ENCODE data around the gene NTSR2. TPM values are rescaled to one million over a fixed set of nuclear protein-coding genes. Genes with fewer than 3 reads are reported as not detected.

Gene NTSR2
- total RNA-seq, 1 donor from 2014 or later = not detected

DNA sequence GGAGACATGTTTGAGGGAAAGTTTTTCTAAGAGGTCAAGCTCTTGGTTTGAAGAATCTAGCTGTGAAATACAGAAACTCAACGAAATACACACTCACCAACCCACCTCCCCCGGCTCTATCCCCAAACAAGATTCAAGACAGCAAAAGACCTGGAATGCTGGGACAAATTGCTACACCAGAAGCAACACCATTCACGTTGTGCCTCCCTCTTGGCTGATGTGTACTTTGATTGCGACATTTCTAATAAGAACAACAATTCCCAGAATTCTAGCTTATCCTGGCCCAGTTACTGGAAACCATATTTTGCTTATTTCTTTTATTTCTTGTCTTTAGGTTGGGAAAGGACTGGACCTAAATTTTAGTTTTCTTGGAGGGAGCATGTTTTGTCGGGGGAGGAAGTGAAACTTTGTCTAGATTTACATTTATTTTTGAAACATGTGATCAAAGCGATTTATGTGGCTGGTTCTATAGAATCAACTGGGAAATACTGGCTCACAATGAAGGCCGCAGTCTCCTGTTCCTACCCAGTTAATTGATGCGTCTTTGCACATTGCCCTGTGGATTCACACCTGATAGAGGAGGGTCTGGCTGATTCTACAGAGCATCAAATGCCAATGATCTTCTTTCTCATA is 46.8 kb upstream of the NTSR2 start:
- intact Hi-C loops (cut with DNase I) = no loop called here
- TF ChIP-seq POLR2AphosphoS5 (IDR thresholded peaks at IDR 0.05; ENCODE audit: insufficient read depth in 1 of 2, low read depth in 1 of 2) = no peak
- TF ChIP-seq, protein P1, sequence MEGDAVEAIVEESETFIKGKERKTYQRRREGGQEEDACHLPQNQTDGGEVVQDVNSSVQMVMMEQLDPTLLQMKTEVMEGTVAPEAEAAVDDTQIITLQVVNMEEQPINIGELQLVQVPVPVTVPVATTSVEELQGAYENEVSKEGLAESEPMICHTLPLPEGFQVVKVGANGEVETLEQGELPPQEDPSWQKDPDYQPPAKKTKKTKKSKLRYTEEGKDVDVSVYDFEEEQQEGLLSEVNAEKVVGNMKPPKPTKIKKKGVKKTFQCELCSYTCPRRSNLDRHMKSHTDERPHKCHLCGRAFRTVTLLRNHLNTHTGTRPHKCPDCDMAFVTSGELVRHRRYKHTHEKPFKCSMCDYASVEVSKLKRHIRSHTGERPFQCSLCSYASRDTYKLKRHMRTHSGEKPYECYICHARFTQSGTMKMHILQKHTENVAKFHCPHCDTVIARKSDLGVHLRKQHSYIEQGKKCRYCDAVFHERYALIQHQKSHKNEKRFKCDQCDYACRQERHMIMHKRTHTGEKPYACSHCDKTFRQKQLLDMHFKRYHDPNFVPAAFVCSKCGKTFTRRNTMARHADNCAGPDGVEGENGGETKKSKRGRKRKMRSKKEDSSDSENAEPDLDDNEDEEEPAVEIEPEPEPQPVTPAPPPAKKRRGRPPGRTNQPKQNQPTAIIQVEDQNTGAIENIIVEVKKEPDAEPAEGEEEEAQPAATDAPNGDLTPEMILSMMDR (IDR thresholded peaks at IDR 0.05) = no peak
- no peak for TF ChIP-seq POLR2A (IDR thresholded peaks at IDR 0.05)

DNA sequence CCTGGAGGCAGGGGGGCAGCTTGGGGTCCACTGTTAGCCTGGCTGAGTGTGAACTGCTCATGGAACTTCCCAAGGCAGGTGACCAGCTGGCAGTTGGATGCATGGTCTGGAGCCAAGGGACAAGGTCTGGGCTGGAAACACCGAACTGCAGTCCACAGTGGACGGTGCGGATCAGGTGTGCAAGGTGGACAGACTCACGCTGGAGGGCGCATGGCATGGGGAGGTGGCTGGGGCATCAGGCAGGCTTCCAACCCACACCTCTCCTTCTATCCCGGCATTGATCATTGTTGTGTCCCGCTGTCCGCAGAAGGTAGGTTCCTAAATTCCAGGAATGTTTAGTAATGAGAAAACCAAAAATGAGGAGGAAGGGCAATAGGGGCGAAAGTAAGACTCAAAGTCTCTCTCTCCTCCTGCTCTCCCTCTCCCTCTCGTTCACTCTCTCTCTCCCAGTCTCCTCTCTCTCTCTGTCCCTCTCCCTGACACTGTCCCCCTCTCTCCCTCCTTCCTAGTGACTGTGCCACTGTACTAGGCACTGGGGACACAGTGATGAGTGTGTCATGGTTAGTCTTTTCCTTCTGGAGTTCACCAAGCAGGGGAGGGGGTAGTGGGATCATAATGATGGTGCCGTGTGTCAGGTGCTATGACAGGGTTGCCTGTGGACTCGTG is 46.1 kb upstream of the NTSR2 start:
- no peak overlapping the region for H3K27ac ChIP-seq
- intact Hi-C loops (cut with DNase I) = no loop called here

More for the DNA sequence above, 46.8 kb upstream of the NTSR2 start:
- H3K36me3 ChIP-seq = no peaks in the 10 kb centered on the region
- H3K9me3 ChIP-seq = no peaks in the 10 kb centered on the region
- H3K27me3 ChIP-seq = no peaks in the 10 kb centered on the region
- peak in 1 of 2 donors; percentile 76 for DNase-seq (ENCODE audit: extremely low spot score in 2 of 2)
- no peak overlapping the region for H3K4me3 ChIP-seq
- H3K27ac ChIP-seq = no peak overlapping the region
- H3K4me1 ChIP-seq = no peaks in the 10 kb centered on the region

GRCh38 chr2:11713815-11714214 is 43.8 kb upstream of the NTSR2 start:
- intact Hi-C loops (cut with DNase I) = no loop called here
- no peak for TF ChIP-seq POLR2A (IDR thresholded peaks at IDR 0.05)
- no peak for TF ChIP-seq POLR2AphosphoS5 (IDR thresholded peaks at IDR 0.05; ENCODE audit: insufficient read depth in 1 of 2, low read depth in 1 of 2)
- TF ChIP-seq, protein P1 (IDR thresholded peaks at IDR 0.05) = no peak
- Histone ChIP-seq H3K27ac (no peak overlapping the region), H3K4me1 (peaks cover 6% of the 10 kb centered on the region), H3K36me3 (no peaks in the 10 kb centered on the region), H3K4me3 (no peak overlapping the region), H3K27me3 (no peaks in the 10 kb centered on the region), H3K9me3 (no peaks in the 10 kb centered on the region)
- DNase-seq (ENCODE audit: extremely low spot score in 2 of 2) = no peak

More for the DNA sequence above, 46.1 kb upstream of the NTSR2 start:
- Histone ChIP-seq H3K4me1 (no peaks in the 10 kb centered on the region), H3K36me3 (no peaks in the 10 kb centered on the region), H3K9me3 (no peaks in the 10 kb centered on the region), H3K27me3 (no peaks in the 10 kb centered on the region), H3K4me3 (no peak overlapping the region)
- TF ChIP-seq, protein P1 (IDR thresholded peaks at IDR 0.05) = no peak
- TF ChIP-seq POLR2A (IDR thresholded peaks at IDR 0.05) = no peak
- no peak for TF ChIP-seq POLR2AphosphoS5 (IDR thresholded peaks at IDR 0.05; ENCODE audit: insufficient read depth in 1 of 2, low read depth in 1 of 2)
- no peak for DNase-seq (ENCODE audit: extremely low spot score in 2 of 2)

DNA sequence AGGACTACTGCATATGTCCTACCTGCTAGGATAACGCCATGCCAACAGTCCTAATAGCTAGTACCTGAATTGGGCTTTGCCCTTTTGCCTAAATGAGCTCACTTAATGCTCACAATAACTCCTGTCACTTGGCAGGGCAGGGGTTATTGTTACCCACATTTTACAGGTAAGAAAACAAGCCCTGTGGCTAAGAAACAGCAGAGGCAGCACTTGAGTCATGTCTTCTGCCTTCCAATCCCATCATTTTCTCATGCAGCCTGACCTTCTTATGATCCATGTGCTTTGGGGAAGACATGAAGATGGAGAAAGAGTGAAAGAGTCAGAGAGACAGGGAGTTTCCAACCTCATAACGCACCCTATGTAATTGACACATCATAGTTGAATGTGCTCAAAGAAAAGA is 42.9 kb upstream of the NTSR2 start:
- intact Hi-C loops (cut with DNase I) = no loop called here
- H3K27ac ChIP-seq = no peak overlapping the region
- no peak for DNase-seq (ENCODE audit: extremely low spot score in 2 of 2)
- H3K9me3 ChIP-seq = no peaks in the 10 kb centered on the region
- H3K4me1 ChIP-seq = peaks cover 6% of the 10 kb centered on the region
- H3K4me3 ChIP-seq = no peak overlapping the region
- TF ChIP-seq, protein P1 (IDR thresholded peaks at IDR 0.05) = no peak
- TF ChIP-seq POLR2A (IDR thresholded peaks at IDR 0.05) (no peak), POLR2AphosphoS5 (IDR thresholded peaks at IDR 0.05; ENCODE audit: insufficient read depth in 1 of 2, low read depth in 1 of 2) (no peak)
- H3K36me3 ChIP-seq = no peaks in the 10 kb centered on the region
- H3K27me3 ChIP-seq = no peaks in the 10 kb centered on the region

- intact Hi-C loops (cut with DNase I) = no loop called here
- no peak overlapping the region for H3K4me3 ChIP-seq
Observed at GRCh38 chr2:11711751-11712150, 41.8 kb upstream of the NTSR2 start.

More at GRCh38 chr2:11711751-11712150, 41.8 kb upstream of the NTSR2 start:
- H3K36me3 ChIP-seq = no peaks in the 10 kb centered on the region
- H3K4me1 ChIP-seq = peaks cover 6% of the 10 kb centered on the region
- H3K27me3 ChIP-seq = no peaks in the 10 kb centered on the region
- DNase-seq (ENCODE audit: extremely low spot score in 2 of 2) = no peak
- no peaks in the 10 kb centered on the region for H3K9me3 ChIP-seq
- TF ChIP-seq, protein P1 (IDR thresholded peaks at IDR 0.05) = no peak
- H3K27ac ChIP-seq = no peak overlapping the region
